Measurements from ENCODE around the gene HCRT. TPM values are rescaled to one million over a fixed set of nuclear protein-coding genes. Genes with fewer than 3 reads are reported as not detected.

The HCRT gene
- total and polyA plus RNA-seq, 9 donors: not detected

GRCh38 chr17:42135664-42136653 is 49.3 kb downstream of the HCRT start:
- H3K9me3 ChIP-seq: no peaks in the 10 kb centered on the region
- H3K4me3 ChIP-seq: no peak overlapping the region
- peaks cover 10% of the 10 kb centered on the region for H3K4me1 ChIP-seq (ENCODE audit: insufficient read depth)
- TF ChIP-seq EP300 (IDR thresholded peaks at IDR 0.05) (no peak), POLR2A (IDR thresholded peaks at IDR 0.05) (no peak)
- TF ChIP-seq, protein P1, sequence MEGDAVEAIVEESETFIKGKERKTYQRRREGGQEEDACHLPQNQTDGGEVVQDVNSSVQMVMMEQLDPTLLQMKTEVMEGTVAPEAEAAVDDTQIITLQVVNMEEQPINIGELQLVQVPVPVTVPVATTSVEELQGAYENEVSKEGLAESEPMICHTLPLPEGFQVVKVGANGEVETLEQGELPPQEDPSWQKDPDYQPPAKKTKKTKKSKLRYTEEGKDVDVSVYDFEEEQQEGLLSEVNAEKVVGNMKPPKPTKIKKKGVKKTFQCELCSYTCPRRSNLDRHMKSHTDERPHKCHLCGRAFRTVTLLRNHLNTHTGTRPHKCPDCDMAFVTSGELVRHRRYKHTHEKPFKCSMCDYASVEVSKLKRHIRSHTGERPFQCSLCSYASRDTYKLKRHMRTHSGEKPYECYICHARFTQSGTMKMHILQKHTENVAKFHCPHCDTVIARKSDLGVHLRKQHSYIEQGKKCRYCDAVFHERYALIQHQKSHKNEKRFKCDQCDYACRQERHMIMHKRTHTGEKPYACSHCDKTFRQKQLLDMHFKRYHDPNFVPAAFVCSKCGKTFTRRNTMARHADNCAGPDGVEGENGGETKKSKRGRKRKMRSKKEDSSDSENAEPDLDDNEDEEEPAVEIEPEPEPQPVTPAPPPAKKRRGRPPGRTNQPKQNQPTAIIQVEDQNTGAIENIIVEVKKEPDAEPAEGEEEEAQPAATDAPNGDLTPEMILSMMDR (IDR thresholded peaks at IDR 0.05): no peak
- WGBS, 3 donors: 14 to 36% (median 25%) methylated on average over 15 of the region's 15 CpGs
- H3K27ac ChIP-seq: peak overlapping the region in 1 of 2 donors; percentile 51
- no peaks in the 10 kb centered on the region for H3K36me3 ChIP-seq
- DNase-seq: peak; percentile 78 to 82 (median 78)
- H3K27me3 ChIP-seq: no peaks in the 10 kb centered on the region
- intact Hi-C loops (cut with DNase I): no loop called here

- TF ChIP-seq POLR2A (IDR thresholded peaks at IDR 0.05) (no peak), EP300 (IDR thresholded peaks at IDR 0.05) (no peak)
- TF ChIP-seq, protein P1 (IDR thresholded peaks at IDR 0.05): no peak
- DNase-seq: no peak
- Histone ChIP-seq H3K27ac (peak overlapping the region in 1 of 2 donors; percentile 51), H3K4me1 (ENCODE audit: insufficient read depth) (peaks cover 10% of the 10 kb centered on the region), H3K27me3 (no peaks in the 10 kb centered on the region), H3K4me3 (no peak overlapping the region), H3K36me3 (no peaks in the 10 kb centered on the region), H3K9me3 (no peaks in the 10 kb centered on the region)
- WGBS, 3 donors: 39 to 58% (median 49%) methylated on average over 6 of the region's 6 CpGs
- intact Hi-C loops (cut with DNase I): no loop called here
Observed at GRCh38 chr17:42135151-42135550, 50.1 kb downstream of the HCRT start.

Other genes with a start within 250 kb of the HCRT start
- gene CNP, start 218.7 kb downstream of the HCRT start, total RNA-seq: 10 to 100 TPM; 30.5 to 88.9 (median 77.5) TPM
- gene CNP, start 218.7 kb downstream of the HCRT start, polyA plus RNA-seq: 10 to 100 TPM; 30.7 to 47.0 TPM
- 10 to 100 TPM; 37.7 to 92.4 (median 70.1) TPM for gene DNAJC7, start 168.0 kb downstream of the HCRT start, total RNA-seq
- gene DNAJC7, start 168.0 kb downstream of the HCRT start, polyA plus RNA-seq: 100 to 1,000 TPM in 1 of 2 donors, 10 to 100 TPM in 1; 61.1 to 102 TPM
- 10 to 100 TPM; 11.8 to 27.6 (median 22.2) TPM for gene NKIRAS2, start 165.4 kb downstream of the HCRT start, total RNA-seq
- gene NKIRAS2, start 165.4 kb downstream of the HCRT start, polyA plus RNA-seq: 10 to 100 TPM; 23.9 to 25.4 TPM
- 1 to 10 TPM; 1.7 to 3.9 (median 2.5) TPM for gene C17orf113, start 134.9 kb downstream of the HCRT start, total RNA-seq
- 1 to 10 TPM in 1 of 2 donors, under 1 TPM in 1; 0.67 to 2.5 TPM for gene C17orf113, start 134.9 kb downstream of the HCRT start, polyA plus RNA-seq
- 1 to 10 TPM in 6 of 7 donors, under 1 TPM in 1; 0.36 to 2.0 (median 1.5) TPM for gene ZNF385C, start 87.0 kb downstream of the HCRT start, total RNA-seq
- 1 to 10 TPM; 1.8 to 3.0 TPM for gene ZNF385C, start 87.0 kb downstream of the HCRT start, polyA plus RNA-seq
- 10 to 100 TPM in 6 of 7 donors, 1 to 10 TPM in 1; 8.6 to 24.6 (median 19.3) TPM for gene DHX58, start 72.7 kb downstream of the HCRT start, total RNA-seq
- 10 to 100 TPM; 10.3 to 22.2 TPM for gene DHX58, start 72.7 kb downstream of the HCRT start, polyA plus RNA-seq
- gene KAT2A, start 64.1 kb downstream of the HCRT start, total RNA-seq: 10 to 100 TPM; 38.6 to 66.4 (median 57.9) TPM
- gene KAT2A, start 64.1 kb downstream of the HCRT start, polyA plus RNA-seq: 10 to 100 TPM; 27.1 to 77.5 TPM
- under 1 TPM; 0.15 to 0.95 (median 0.48) TPM for gene HSPB9, start 62.6 kb downstream of the HCRT start, total RNA-seq
- gene HSPB9, start 62.6 kb downstream of the HCRT start, polyA plus RNA-seq: under 1 TPM in 1 of 2 donors, not detected in 1; 0.46 TPM
- gene RAB5C, start 30.5 kb downstream of the HCRT start, total RNA-seq: 100 to 1,000 TPM in 2 of 7 donors, 10 to 100 TPM in 5; 53.8 to 114 (median 94.3) TPM
- gene RAB5C, start 30.5 kb downstream of the HCRT start, polyA plus RNA-seq: 100 to 1,000 TPM; 124 to 130 TPM
- under 1 TPM in 4 of 7 donors, not detected in 3; 0.08 to 0.40 (median 0.15) TPM for gene KCNH4, start 4.3 kb downstream of the HCRT start, total RNA-seq
- gene KCNH4, start 4.3 kb downstream of the HCRT start, polyA plus RNA-seq: under 1 TPM in 1 of 2 donors, not detected in 1; 0.07 TPM
- gene GHDC, start 9.0 kb upstream of the HCRT start, total RNA-seq: 10 to 100 TPM; 19.5 to 40.1 (median 31.0) TPM
- gene GHDC, start 9.0 kb upstream of the HCRT start, polyA plus RNA-seq: 10 to 100 TPM in 1 of 2 donors, 1 to 10 TPM in 1; 9.2 to 30.4 TPM
- gene STAT5B, start 90.9 kb upstream of the HCRT start, total RNA-seq: 100 to 1,000 TPM in 4 of 7 donors, 10 to 100 TPM in 3; 66.7 to 176 (median 128) TPM
- 100 to 1,000 TPM in 1 of 2 donors, 10 to 100 TPM in 1; 66.1 to 108 TPM for gene STAT5B, start 90.9 kb upstream of the HCRT start, polyA plus RNA-seq
- gene STAT5A, start 103.0 kb upstream of the HCRT start, total RNA-seq: 10 to 100 TPM; 43.1 to 82.8 (median 51.6) TPM
- gene STAT5A, start 103.0 kb upstream of the HCRT start, polyA plus RNA-seq: 10 to 100 TPM; 19.5 to 22.2 TPM
- 100 to 1,000 TPM; 118 to 301 (median 207) TPM for gene STAT3, start 203.0 kb upstream of the HCRT start, total RNA-seq
- 100 to 1,000 TPM in 1 of 2 donors, 10 to 100 TPM in 1; 58.3 to 129 TPM for gene STAT3, start 203.0 kb upstream of the HCRT start, polyA plus RNA-seq
- 100 to 1,000 TPM; 122 to 407 (median 281) TPM for gene CAVIN1, start 237.8 kb upstream of the HCRT start, total RNA-seq
- 100 to 1,000 TPM; 226 to 253 TPM for gene CAVIN1, start 237.8 kb upstream of the HCRT start, polyA plus RNA-seq